H1 (cell line): ENCODE data around the gene CD99. TPM values are rescaled to one million over a fixed set of nuclear protein-coding genes. Genes with fewer than 3 reads are reported as not detected.

Source experiments
- CTCF ChIA-PET: fragments of 300-600 bp; sonication (Branson Sonifier 250); formaldehyde crosslinking; loops from one replicate; lab custom pipeline; 2021; ENCODE audit not compliant: partially characterized antibody; lab: Charles Lee
- POLR2A ChIA-PET: fragments of 300-600 bp; sonication (Branson Sonifier 250); formaldehyde crosslinking; loops from one replicate; lab custom pipeline; 2021; ENCODE audit warnings: inconsistent platforms; ENCODE audit not compliant: partially characterized antibody; lab: Charles Lee
- DNase-seq, 2 experiments: peaks; one replicate each; pipeline versions ENCODE4 v3.0.0 to v3.0.0-alpha.2; 2010 to 2022; ENCODE audit warnings: low spot score in 2 of 2, low read depth in 1 of 2, mixed read lengths in 1 of 2
- FAIRE-seq: peaks from 2 replicates; lab custom pipeline; 2011; peaks lifted over from hg19 to GRCh38; lab: Jason Lieb, UNC
- H2AFZ ChIP-seq: 2 replicates; pipeline ENCODE4 v1.8.1; 2012; ENCODE audit warnings: low read length, inconsistent platforms
- H2AK5ac ChIP-seq: 2 replicates; pipeline ENCODE4 v1.6.1; 2013; ENCODE audit warnings: low read depth, low read length
- H2BK120ac ChIP-seq: replicated peaks from 2 replicates; pipeline ENCODE3; 2013; ENCODE audit warnings: low read depth, low read length, inconsistent platforms
- H2BK12ac ChIP-seq: 2 replicates; pipeline ENCODE4 v1.6.1; 2013; ENCODE audit warnings: low read depth, low read length
- H2BK15ac ChIP-seq: 2 replicates; pipeline ENCODE4 v1.6.1; 2013; ENCODE audit warnings: low read length
- H2BK20ac ChIP-seq: 2 replicates; pipeline ENCODE4 v1.6.1; 2013; ENCODE audit warnings: low read length
- H2BK5ac ChIP-seq: 2 replicates; pipeline ENCODE4 v1.6.1; 2013; ENCODE audit warnings: low read depth, low read length
- H3K14ac ChIP-seq: 2 replicates; pipeline ENCODE4 v1.6.1; 2013; ENCODE audit warnings: inconsistent platforms; ENCODE audit not compliant: insufficient read length
- H3K18ac ChIP-seq: 2 replicates; pipeline ENCODE4 v1.6.1; 2013; ENCODE audit warnings: low read length; ENCODE audit errors: extremely low read depth
- H3K23ac ChIP-seq: 2 replicates; pipeline ENCODE4 v1.6.1; 2013; ENCODE audit warnings: inconsistent platforms; ENCODE audit not compliant: insufficient read length
- H3K23me2 ChIP-seq: 2 replicates; pipeline ENCODE4 v1.6.1; 2013; ENCODE audit warnings: low read depth, low read length
- H3K27ac ChIP-seq: 2 replicates; pipeline ENCODE4 v1.6.1; 2011; ENCODE audit warnings: low read depth, low read length, inconsistent platforms
- H3K27me3 ChIP-seq, 4 experiments: replicated peaks in 1 of 4; 1 replicate in 1 of 4; 2 replicates in 3 of 4; pipeline versions ENCODE4 v1.6.1 to v1.8.1; 2011 to 2013; ENCODE audit warnings: low read length in 3 of 4, mild to moderate bottlenecking in 3 of 4, inconsistent platforms in 2 of 4, mixed read lengths in 2 of 4, moderate library complexity in 1 of 4; ENCODE audit not compliant: control insufficient read depth in 3 of 4, insufficient read depth in 3 of 4; ENCODE audit errors: extremely low read depth in 1 of 4
- H3K36me3 ChIP-seq, 4 experiments: 2 replicates each; pipeline versions ENCODE4 v1.6.1 to v1.8.1; 2011 to 2013; ENCODE audit warnings: mild to moderate bottlenecking in 4 of 4, low read length in 3 of 4, moderate library complexity in 2 of 4, control low read depth in 1 of 4, inconsistent platforms in 1 of 4; ENCODE audit not compliant: insufficient read depth in 4 of 4, control insufficient read depth in 2 of 4
- H3K4ac ChIP-seq: replicated peaks from 2 replicates; pipeline ENCODE3; 2013; ENCODE audit warnings: low read length, low read depth, mixed read lengths, inconsistent platforms; ENCODE audit not compliant: insufficient read length
- H3K4me1 ChIP-seq, 4 experiments: replicated peaks in 1 of 4; 1 replicate in 1 of 4; 2 replicates in 3 of 4; pipeline versions ENCODE4 v1.6.1 to v1.8.1; 2011 to 2013; ENCODE audit warnings: low read length in 3 of 4, inconsistent platforms in 2 of 4, mixed read lengths in 1 of 4; ENCODE audit not compliant: insufficient read depth in 4 of 4, control insufficient read depth in 3 of 4
- H3K4me2 ChIP-seq, 2 experiments: 2 replicates each; pipeline versions ENCODE4 v1.6.1 to v1.8.1; 2011 to 2013; ENCODE audit warnings: low read depth in 2 of 2, low read length in 2 of 2, control low read depth in 1 of 2, inconsistent platforms in 1 of 2, mild to moderate bottlenecking in 1 of 2; ENCODE audit not compliant: insufficient read depth in 1 of 2
- H3K4me3 ChIP-seq, 4 experiments: fragments of 200-600, 300-600 bp in 1 of 4; sonication (generic), shearing (Covaris generic), sonication (Bioruptor Twin) in 1 of 4; 2 replicates each; pipeline versions ENCODE4 v1.5.1 to v1.8.1; 2011 to 2016; ENCODE audit warnings: low read length in 4 of 4, low read depth in 3 of 4, control low read depth in 2 of 4, inconsistent platforms in 2 of 4, mild to moderate bottlenecking in 2 of 4, mixed read lengths in 1 of 4, moderate library complexity in 1 of 4; ENCODE audit not compliant: insufficient read depth in 2 of 4; ENCODE audit errors: extremely low read depth in 1 of 4
- H3K56ac ChIP-seq: replicated peaks from 2 replicates; pipeline ENCODE3; 2013; ENCODE audit warnings: low read depth, mild to moderate bottlenecking, mixed read lengths, low read length, inconsistent platforms; ENCODE audit not compliant: insufficient read length
- H3K79me1 ChIP-seq: 2 replicates; pipeline ENCODE4 v1.6.1; 2013; ENCODE audit warnings: low read depth, low read length, control low read depth
- H3K79me2 ChIP-seq, 2 experiments: 2 replicates each; pipeline versions ENCODE4 v1.6.1 to v1.8.1; 2012 to 2013; ENCODE audit warnings: low read length in 2 of 2, mild to moderate bottlenecking in 2 of 2, inconsistent platforms in 1 of 2; ENCODE audit not compliant: insufficient read depth in 2 of 2, control insufficient read depth in 1 of 2
- H3K9ac ChIP-seq, 4 experiments: replicated peaks in 1 of 4; 1 replicate in 1 of 4; 2 replicates in 3 of 4; pipeline versions ENCODE4 v1.6.1 to v1.8.1; 2011 to 2013; ENCODE audit warnings: low read depth in 3 of 4, low read length in 3 of 4, control low read depth in 2 of 4, mild to moderate bottlenecking in 2 of 4, moderate library complexity in 2 of 4, inconsistent platforms in 1 of 4; ENCODE audit errors: extremely low read depth in 1 of 4
- H3K9me3 ChIP-seq, 2 experiments: 2 replicates each; pipeline versions ENCODE4 v1.6.1 to v1.8.1; 2012 to 2013; ENCODE audit warnings: mild to moderate bottlenecking in 2 of 2, moderate library complexity in 2 of 2, control low read depth in 1 of 2, inconsistent platforms in 1 of 2, low read depth in 1 of 2, low read length in 1 of 2, mixed read lengths in 1 of 2; ENCODE audit not compliant: insufficient read depth in 2 of 2
- H4K20me1 ChIP-seq, 2 experiments: replicated peaks in 1 of 2; 2 replicates each; pipeline versions ENCODE3 to v1.8.1; 2011 to 2013; ENCODE audit warnings: inconsistent platforms in 2 of 2, low read length in 2 of 2, mild to moderate bottlenecking in 1 of 2; ENCODE audit not compliant: insufficient read depth in 2 of 2, control insufficient read depth in 1 of 2
- H4K5ac ChIP-seq: 2 replicates; pipeline ENCODE4 v1.6.1; 2013; ENCODE audit warnings: low read length, low read depth, mixed read lengths, inconsistent platforms; ENCODE audit not compliant: insufficient read length
- H4K8ac ChIP-seq: 2 replicates; pipeline ENCODE4 v1.8.0; 2013; ENCODE audit warnings: mild to moderate bottlenecking, moderate library complexity, low read length, inconsistent platforms; ENCODE audit not compliant: insufficient read depth; ENCODE audit errors: extremely low read depth
- H4K91ac ChIP-seq: replicated peaks from 2 replicates; pipeline ENCODE3; 2013; ENCODE audit warnings: low read length, mixed read lengths, inconsistent platforms; ENCODE audit not compliant: insufficient read length
- SUZ12 ChIP-seq: fragments of 200-600 bp; sonication (generic); IDR thresholded peaks from 2 replicates; pipeline ENCODE4 v1.6.1; 2012; ENCODE audit warnings: mild to moderate bottlenecking, inconsistent platforms, low read length, moderate library complexity, mixed read lengths
- TCF12 ChIP-seq: IDR thresholded peaks from 2 replicates; pipeline ENCODE4 v1.6.1; 2011; ENCODE audit warnings: low read depth, mild to moderate bottlenecking, low read length
- WGBS, 2 experiments: shearing (Covaris generic) in 1 of 2; methylation state at CpG; one replicate each; pipeline versions ENCODE4 v1.1.6 to v1.1.7; 2013 to 2015; ENCODE audit warnings: low lambda C conversion rate in 2 of 2, mixed read lengths in 2 of 2, inconsistent platforms in 1 of 2, low coverage in 1 of 2, missing lambda C conversion rate in 1 of 2; ENCODE audit not compliant: insufficient replicate concordance in 2 of 2, insufficient coverage in 1 of 2, insufficient read length in 1 of 2; ENCODE audit errors: extremely low coverage in 1 of 2, missing lambda C conversion rate in 1 of 2; 5-methylcytosine and 5-hydroxymethylcytosine counted together
- polyA plus RNA-seq, 7 experiments: library from polyadenylated mRNA; depleted of rRNA in 3 of 7; stranded (reverse) in 5 of 7; unstranded in 2 of 7; fragments of >200 nt in 5 of 7; fragments of 200-250 nt in 2 of 7; gene quantifications; 1 replicate in 5 of 7; 2 replicates in 1 of 7; 4 replicates in 1 of 7; pipeline versions ENCODE4 v1.2.1 to v1.2.3, GENCODE V29; 2011 to 2013; ENCODE audit warnings: missing spikeins in 2 of 7, mixed read lengths in 2 of 7
- total RNA-seq: library from RNA; stranded (reverse); fragmentation: NEBNext Ultra II Directional; extraction: Animal tissue kit (Norgen Biotek cat#: 25700); gene quantifications from 2 replicates; pipeline ENCODE4 v1.2.1, GENCODE V29; 2021

The CD99 gene
- total and polyA plus RNA-seq, 2 of the 8 experiments (the other 6 are each of a cell fraction or from before 2014, with no cell fraction given), result 30.1 to 47.8 TPM

DNA sequence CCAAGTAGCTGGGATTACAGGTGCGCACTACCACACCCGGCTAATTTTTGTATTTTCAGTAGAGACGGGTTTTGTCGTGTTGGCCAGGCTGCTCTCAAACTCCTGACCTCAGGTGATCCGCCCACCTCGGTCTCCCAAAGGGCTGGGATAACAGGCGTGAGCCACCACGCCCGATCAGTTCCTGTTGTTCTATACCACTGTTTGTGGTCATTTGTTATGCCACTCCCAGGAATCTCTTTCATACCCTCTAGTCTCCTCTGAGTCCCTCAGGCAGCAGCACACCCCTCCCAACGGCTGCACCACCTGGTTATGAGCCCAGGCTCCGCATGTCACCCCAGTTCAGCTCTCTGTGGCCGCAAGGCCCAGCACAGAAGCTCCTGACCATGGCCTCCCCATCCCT is 17.5 kb upstream of the CD99 start:
- no peak overlapping the region for H2BK5ac ChIP-seq
- H3K23ac ChIP-seq, result no peak overlapping the region
- H3K9ac ChIP-seq, result no peak overlapping the region
- no peak overlapping the region for H4K91ac ChIP-seq
- H3K14ac ChIP-seq, result no peak overlapping the region
- no peak overlapping the region for H2BK120ac ChIP-seq
- H2BK12ac ChIP-seq, result no peak overlapping the region
- ChIA-PET CTCF (no interaction called here), POLR2A (no interaction called here)
- no peaks in the 10 kb centered on the region for H3K79me2 ChIP-seq
- no peaks in the 10 kb centered on the region; a peak in 1 of 4 replicates for H3K9me3 ChIP-seq
- no peaks in the 10 kb centered on the region; a peak in 1 of 7 replicates for H3K4me1 ChIP-seq
- DNase-seq (no peak), FAIRE-seq (no peak)
- H2AFZ ChIP-seq, result no peak overlapping the region
- H3K36me3 ChIP-seq, result no peaks in the 10 kb centered on the region
- no peak overlapping the region for H3K27ac ChIP-seq
- H3K4me2 ChIP-seq, result no peak overlapping the region
- no peak overlapping the region for H2BK20ac ChIP-seq
- no peak overlapping the region for H3K4me3 ChIP-seq
- H4K20me1 ChIP-seq, result no peaks in the 10 kb centered on the region
- 87% methylated on average over 12 of the region's 12 CpGs; no CpG with 5 or more reads in 1 of the 2 experiments for WGBS, 2 experiments
- no peak overlapping the region for H3K18ac ChIP-seq
- no peak overlapping the region for H3K4ac ChIP-seq
- H4K8ac ChIP-seq, result no peak overlapping the region
- TF ChIP-seq SUZ12 (no peak), TCF12 (no peak)
- TF ChIP-seq, all 59 proteins: peak for 0
- Histone ChIP-seq H3K56ac (no peak overlapping the region), H3K27me3 (no peaks in the 10 kb centered on the region), H3K79me1 (no peaks in the 10 kb centered on the region), H3K23me2 (no peaks in the 10 kb centered on the region; the same call in 1 of the 2 replicates), H2AK5ac (no peak overlapping the region), H2BK15ac (no peak overlapping the region), H4K5ac (no peak overlapping the region)
